HG03045 (cell line): Measurements from ENCODE around the gene CYSTM1.
"Not testable (repeated sequence)": the region's sequence is repeated elsewhere in the genome, so short reads cannot be mapped to it uniquely, and the experiment has no call there.

Experiments
- ATAC-seq: cut with Tn5 transposase; IDR thresholded peaks from one replicate; pipeline ENCODE4 v1.9.1; 2021; ENCODE audit warnings: mild to moderate bottlenecking, moderate library complexity; ENCODE audit not compliant: unreplicated experiment

The CYSTM1 gene

DNA sequence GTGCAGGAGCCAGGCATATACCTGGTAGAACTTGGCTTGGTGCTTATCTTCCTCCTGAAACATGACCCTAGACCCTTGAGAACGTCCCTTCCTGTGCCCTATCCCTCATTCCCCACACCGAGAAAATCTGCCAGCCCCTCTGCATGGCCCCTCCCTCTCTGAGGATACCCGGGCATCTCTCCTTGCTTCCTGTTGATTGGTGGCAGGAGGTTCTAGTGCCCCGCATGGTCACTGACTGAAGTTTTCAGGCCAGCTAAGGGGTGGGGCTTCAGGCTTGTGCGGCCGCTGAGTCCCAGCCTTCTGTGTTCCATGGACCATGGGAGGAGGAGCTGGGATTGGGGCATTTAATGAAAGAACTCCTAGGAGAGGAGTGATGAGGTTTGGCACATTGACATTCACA lies 26.5 kb upstream of the CYSTM1 start:
- ATAC-seq = no peak

GRCh38 chr5:140150201-140150600 lies 24.8 kb upstream of the CYSTM1 start:
- no peak for ATAC-seq

- ATAC-seq = no peak
These were observed 23.6 kb upstream of the CYSTM1 start for GRCh38 chr5:140151144-140152021.

DNA sequence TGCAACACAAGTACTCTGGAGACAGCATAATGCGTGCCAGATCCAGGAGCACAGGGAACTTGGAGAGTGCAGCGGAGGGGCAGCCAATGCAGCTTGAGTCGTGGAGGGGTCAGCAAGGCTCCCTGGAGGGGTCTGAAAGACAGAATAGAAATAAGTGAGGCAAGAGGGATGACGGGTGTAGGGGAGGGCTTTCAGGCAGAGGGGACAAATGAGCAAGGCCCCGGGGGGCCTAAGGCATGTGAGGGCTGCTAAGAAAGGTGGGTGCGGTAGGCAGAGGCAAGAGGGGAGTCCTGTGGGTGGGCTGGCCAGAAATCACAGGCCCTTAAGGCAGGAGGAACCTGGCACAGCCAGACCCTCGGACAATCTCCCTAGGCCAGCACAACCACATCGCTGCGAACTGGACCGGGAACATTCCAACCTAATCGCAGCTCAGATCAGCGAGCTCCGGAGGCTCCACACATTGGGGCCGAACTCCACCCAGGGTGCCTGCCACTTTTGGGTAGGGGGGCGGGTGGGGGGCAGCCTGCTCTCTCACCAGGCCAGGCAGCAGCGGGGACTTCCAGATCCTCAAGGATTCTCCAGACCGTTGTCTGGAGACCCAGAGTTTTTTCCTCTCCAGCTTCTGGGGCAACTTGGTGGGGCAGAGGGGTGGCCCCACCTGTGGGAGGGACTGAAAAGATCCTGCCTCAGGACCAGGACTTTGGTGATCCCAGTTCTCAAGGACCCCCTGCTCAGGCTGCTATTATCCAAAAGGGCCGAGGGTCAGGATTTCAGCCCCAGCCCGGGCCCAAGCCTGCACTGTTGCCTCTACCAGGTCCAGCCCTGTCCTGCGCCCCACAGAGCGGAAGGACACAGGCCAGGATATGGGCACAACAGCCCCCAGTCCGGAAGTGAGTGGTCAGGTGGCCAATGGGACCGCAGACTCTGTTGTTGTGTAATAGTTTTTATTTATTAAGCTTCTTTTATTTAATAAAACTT lies 22.7 kb upstream of the CYSTM1 start:
- no peak for ATAC-seq

- ATAC-seq = no peak
These were observed 21.7 kb upstream of the CYSTM1 start for GRCh38 chr5:140153255-140153654.

DNA sequence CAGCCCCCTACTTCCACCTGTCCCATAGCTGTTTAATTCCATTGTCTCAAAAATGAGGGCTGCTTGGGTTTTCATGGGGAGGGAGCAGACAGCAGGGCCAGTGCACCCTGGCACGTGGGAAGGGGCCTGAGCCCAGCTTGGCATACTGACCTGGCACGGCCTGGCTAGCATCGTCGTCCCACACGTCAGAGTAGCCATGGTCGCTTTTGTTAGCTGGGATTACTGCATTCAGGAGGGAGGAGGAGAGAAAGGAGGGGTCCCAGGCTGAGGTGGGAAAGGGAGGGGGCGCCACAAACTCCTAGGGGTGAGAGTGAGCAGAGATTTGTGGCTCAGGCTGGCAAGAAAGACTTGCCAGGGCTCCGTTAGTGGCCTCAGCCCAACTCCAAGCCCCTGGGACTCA lies 21.1 kb upstream of the CYSTM1 start:
- no peak for ATAC-seq

GRCh38 chr5:140154710-140155381 lies 20.1 kb upstream of the CYSTM1 start:
- not testable (repeated sequence) for ATAC-seq

GRCh38 chr5:140157032-140157781 lies 17.8 kb upstream of the CYSTM1 start:
- peak; percentile 94 for ATAC-seq

GRCh38 chr5:140159014-140159927 lies 15.7 kb upstream of the CYSTM1 start:
- no peak for ATAC-seq

DNA sequence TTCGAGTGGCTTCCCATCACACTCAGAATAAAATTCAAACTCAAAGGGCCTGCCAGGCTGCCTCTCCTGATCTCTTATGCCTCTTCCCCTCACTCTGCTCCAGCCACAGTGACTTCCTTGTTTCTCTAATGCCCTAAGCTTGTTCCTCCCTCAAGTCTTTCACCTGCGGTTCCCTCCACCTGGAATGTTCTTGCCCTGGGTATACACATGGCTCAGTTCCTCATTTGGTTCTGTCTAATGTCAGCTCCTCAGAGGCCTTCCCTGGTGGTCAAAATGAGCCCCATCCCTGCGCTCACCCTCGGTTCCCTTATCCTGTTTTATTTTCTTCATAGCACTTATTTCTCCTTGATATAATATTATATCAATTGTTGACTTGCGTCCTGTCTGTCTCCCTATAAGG lies 12.7 kb upstream of the CYSTM1 start:
- ATAC-seq = no peak

DNA sequence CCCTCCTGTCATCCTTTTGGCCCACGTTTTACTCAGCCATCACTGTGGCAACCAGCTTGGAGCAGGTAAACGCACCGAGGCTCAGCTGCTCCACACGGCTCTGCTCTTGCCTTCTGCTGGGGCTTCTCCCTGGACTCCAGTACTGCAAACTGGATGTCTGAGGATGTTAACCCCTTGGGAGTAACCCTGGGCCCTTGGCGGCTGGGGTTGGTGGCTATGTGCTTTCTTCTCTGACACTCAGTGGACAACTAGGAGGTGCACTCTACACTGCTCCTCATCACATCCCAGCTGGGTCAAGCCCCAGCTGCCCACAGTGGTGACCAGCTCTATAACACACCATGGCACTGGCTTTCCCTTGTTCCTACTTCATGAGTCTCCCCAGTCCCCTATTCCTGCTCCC lies 12.2 kb upstream of the CYSTM1 start:
- ATAC-seq = no peak

DNA sequence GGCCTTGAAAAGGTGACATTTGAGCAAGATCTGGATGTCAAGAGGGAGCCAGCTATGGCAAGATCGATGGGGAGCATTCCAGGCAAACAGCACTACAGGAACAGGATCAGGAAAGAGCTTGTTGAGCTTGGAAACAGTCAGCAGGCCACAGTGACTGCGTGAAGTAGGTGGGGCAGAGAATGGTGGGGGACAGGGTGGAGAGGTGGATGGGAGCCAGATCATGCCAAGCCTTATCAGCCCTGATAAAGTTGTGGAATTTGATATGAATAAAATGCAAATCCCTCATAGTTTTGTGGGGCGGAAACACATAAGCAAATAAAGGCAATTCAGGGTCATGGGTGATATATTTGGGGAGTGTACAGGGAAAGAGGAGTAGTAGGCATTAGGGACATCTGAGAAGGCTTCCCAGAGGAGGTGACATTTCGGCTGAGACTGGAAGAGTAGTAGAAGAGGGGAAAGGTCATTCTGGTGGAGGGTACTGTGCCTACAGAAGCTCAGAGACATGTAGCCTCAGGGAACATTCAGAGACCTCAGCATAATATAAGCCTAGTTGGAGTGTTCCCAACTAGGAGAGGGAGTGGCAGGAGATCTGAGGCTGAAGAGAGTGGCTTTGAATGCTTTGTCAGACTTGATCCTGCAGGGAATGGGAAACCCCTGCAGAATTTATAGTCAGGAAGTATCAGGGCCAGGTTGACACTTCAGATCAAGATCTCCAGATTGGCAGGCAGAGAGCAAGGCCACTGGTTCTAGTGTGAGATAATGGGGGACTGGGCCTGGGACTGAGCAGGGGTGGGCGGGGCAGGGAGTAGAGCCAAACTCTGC lies 9.7 kb upstream of the CYSTM1 start:
- no peak for ATAC-seq

DNA sequence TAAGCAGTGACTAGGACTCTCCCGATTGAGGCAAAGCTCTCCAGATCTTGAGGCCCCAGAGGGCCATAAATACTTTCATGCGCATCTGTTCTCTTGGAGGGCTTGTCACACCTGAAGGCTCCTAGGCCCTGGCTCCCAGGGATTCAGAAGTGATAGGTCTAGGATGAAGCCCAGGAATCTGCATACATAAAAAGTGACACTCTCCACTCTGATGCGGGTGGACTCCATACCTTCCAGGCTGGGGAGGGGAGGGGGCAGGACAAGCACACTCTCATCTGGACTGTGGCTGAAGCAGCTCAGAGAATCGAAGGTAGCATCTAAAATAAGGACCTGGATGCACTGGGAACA lies 9.1 kb upstream of the CYSTM1 start:
- ATAC-seq = no peak

DNA sequence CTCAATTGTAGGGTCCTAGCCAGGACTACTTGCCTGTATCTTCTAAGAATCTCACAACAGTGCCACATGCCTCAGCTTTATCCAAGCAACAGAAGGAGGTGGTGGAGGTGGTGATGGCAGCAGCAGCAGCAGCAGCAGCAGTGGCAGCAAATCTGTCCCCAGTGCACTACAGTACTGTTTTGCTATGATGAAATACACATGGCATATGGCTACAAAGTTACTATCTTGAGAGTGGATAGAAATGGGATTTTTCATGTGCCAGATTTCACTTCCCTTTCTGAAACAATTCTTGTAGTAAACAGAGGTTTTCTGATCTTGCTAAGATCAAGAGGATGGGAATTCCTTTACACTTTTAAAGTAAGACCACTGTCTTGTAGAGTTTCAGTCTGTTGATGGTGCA lies 8.1 kb upstream of the CYSTM1 start:
- ATAC-seq = no peak

GRCh38 chr5:140168371-140168770 lies 6.6 kb upstream of the CYSTM1 start:
- no peak for ATAC-seq

- no peak for ATAC-seq
These were observed 5.6 kb upstream of the CYSTM1 start for GRCh38 chr5:140169410-140169809.

DNA sequence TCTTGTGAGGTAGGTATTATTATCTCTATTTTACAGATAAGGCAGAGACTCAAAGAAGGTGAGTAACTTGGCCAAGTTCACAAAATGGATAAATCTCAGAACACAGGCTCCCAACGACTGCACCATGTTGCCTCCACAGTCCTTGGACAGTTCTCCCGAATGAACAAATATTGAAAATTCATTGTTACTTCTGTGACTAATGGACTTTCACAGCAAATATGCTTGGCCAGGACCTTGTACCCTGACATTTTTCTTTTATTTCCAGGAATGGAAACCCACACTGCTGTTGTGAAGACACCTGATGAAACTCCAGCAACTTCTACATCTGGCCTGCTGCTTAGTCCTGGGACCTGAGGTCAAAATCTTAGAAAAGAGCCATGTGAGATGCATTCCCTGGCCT lies 2.5 kb upstream of the CYSTM1 start:
- no peak for ATAC-seq

DNA sequence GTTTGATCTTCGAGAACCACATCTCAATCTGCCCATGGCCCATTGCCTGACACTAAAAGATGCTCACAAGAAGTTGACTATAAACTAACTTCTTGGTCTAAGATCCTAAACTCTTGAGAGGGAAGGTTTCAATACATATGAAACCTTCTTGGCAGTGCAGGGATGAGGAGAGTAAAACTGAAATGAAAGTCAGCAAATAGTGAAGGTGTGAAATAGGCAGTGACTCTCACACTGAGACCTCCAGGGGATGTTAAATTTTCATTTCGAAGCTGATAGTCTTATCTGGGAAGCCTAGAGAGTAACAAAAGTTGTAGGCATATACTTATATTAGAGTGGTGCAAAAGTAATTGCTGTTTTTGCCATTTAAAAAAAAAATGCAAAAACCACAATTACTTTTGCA lies 974 bp upstream of the CYSTM1 start:
- ATAC-seq = no peak
